ENCODE results near the gene SLC30A3.
"Not testable (repeated sequence)": the region's sequence is repeated elsewhere in the genome, so short reads cannot be mapped to it uniquely, and the experiment has no call there.

The SLC30A3 gene

GRCh38 chr2:27262379-27263286 is at the start of gene SLC30A3:
Gene SLC30A3 (minus strand): TSS chr2:27263047. CDS start chr2:27262906, 141 bp downstream.
- DNase-seq, result peak; percentile 74

GRCh38 chr2:27312152-27312551 is 49.3 kb upstream of the SLC30A3 start:
- DNase-seq, result no peak

GRCh38 chr2:27309651-27310050 is 46.8 kb upstream of the SLC30A3 start:
- DNase-seq, result no peak

- no peak for DNase-seq
Observed at GRCh38 chr2:27308359-27308881, 45.6 kb upstream of the SLC30A3 start, which contains the start of gene UCN. Gene UCN (minus strand): TSS chr2:27308445. CDS start chr2:27307895, 550 bp downstream.

- DNase-seq, result no peak
Observed at GRCh38 chr2:27307545-27308358, 44.9 kb upstream of the SLC30A3 start.

- DNase-seq, result no peak
Observed at GRCh38 chr2:27307287-27307544, 44.4 kb upstream of the SLC30A3 start.

GRCh38 chr2:27306573-27307286 is 43.9 kb upstream of the SLC30A3 start:
- DNase-seq, result no peak

GRCh38 chr2:27306136-27306535 is 43.3 kb upstream of the SLC30A3 start:
- DNase-seq, result no peak

GRCh38 chr2:27305516-27305915 is 42.7 kb upstream of the SLC30A3 start:
- DNase-seq, result no peak

- DNase-seq, result no peak
Observed at GRCh38 chr2:27304488-27305240, 41.8 kb upstream of the SLC30A3 start.

GRCh38 chr2:27303093-27304025 is 40.5 kb upstream of the SLC30A3 start:
- peak; percentile 41 for DNase-seq

GRCh38 chr2:27300606-27301005 is 37.8 kb upstream of the SLC30A3 start:
- DNase-seq, result not testable (repeated sequence)

- no peak for DNase-seq
Observed at GRCh38 chr2:27298391-27299080, 35.7 kb upstream of the SLC30A3 start.

GRCh38 chr2:27297195-27297594 is 34.3 kb upstream of the SLC30A3 start:
- DNase-seq, result no peak

- DNase-seq, result peak; percentile 20
Observed at GRCh38 chr2:27296481-27296880, 33.6 kb upstream of the SLC30A3 start.

GRCh38 chr2:27294928-27295327 is 32.1 kb upstream of the SLC30A3 start:
- no peak for DNase-seq

- no peak for DNase-seq
Observed at GRCh38 chr2:27291865-27292264, 29.0 kb upstream of the SLC30A3 start.

GRCh38 chr2:27290549-27290948 is 27.7 kb upstream of the SLC30A3 start:
- DNase-seq, result no peak

GRCh38 chr2:27288610-27289009 is 25.8 kb upstream of the SLC30A3 start:
- DNase-seq, result no peak

GRCh38 chr2:27285481-27285880 is 22.6 kb upstream of the SLC30A3 start:
- no peak for DNase-seq

Data from CD4-positive, alpha-beta T cell treated with Interferon gamma for 1 hour (primary cell).